ENCODE measurements around the gene MACROD2.
A peak's percentile ranks its signal among the peaks of the same experiment; 100 is the strongest.

Gene MACROD2

GRCh38 chr20:14064333-14064732 lies 69.0 kb downstream of the MACROD2 start:
- DNase-seq, result no peak

GRCh38 chr20:14064921-14065320 lies 69.6 kb downstream of the MACROD2 start:
- DNase-seq, result no peak

- DNase-seq, result no peak
Measured at GRCh38 chr20:14065774-14066173, 70.5 kb downstream of the MACROD2 start.

GRCh38 chr20:14067603-14068002 lies 72.3 kb downstream of the MACROD2 start:
- DNase-seq, result no peak

- peak; percentile 56 for DNase-seq
Measured at GRCh38 chr20:14069796-14070195, 74.5 kb downstream of the MACROD2 start.

- DNase-seq, result no peak
Measured at GRCh38 chr20:14093652-14094051, 98.3 kb downstream of the MACROD2 start.

- DNase-seq, result no peak
Measured at GRCh38 chr20:14098261-14098660, 102.9 kb downstream of the MACROD2 start.

GRCh38 chr20:14113416-14113815 lies 118.1 kb downstream of the MACROD2 start:
- no peak for DNase-seq

GRCh38 chr20:14114065-14114704 lies 118.9 kb downstream of the MACROD2 start:
- DNase-seq, result no peak

GRCh38 chr20:14116037-14116436 lies 120.7 kb downstream of the MACROD2 start:
- DNase-seq, result no peak

GRCh38 chr20:14117768-14118167 lies 122.5 kb downstream of the MACROD2 start:
- DNase-seq, result no peak

- no peak for DNase-seq
Measured at GRCh38 chr20:14126856-14127255, 131.5 kb downstream of the MACROD2 start.

- DNase-seq, result no peak
Measured at GRCh38 chr20:14127514-14128223, 132.4 kb downstream of the MACROD2 start.

- no peak for DNase-seq
Measured at GRCh38 chr20:14134004-14134403, 138.7 kb downstream of the MACROD2 start.

GRCh38 chr20:14142171-14142570 lies 146.9 kb downstream of the MACROD2 start:
- DNase-seq, result no peak

- no peak for DNase-seq
Measured at GRCh38 chr20:14142964-14143627, 147.8 kb downstream of the MACROD2 start.

- no peak for DNase-seq
Measured at GRCh38 chr20:14148042-14148441, 152.7 kb downstream of the MACROD2 start.

- DNase-seq, result no peak
Measured at GRCh38 chr20:14155361-14155760, 160.0 kb downstream of the MACROD2 start.

GRCh38 chr20:14178528-14178927 lies 183.2 kb downstream of the MACROD2 start:
- DNase-seq, result no peak

- no peak for DNase-seq
Measured at GRCh38 chr20:14178952-14179351, 183.6 kb downstream of the MACROD2 start.

GRCh38 chr20:14189794-14190402 lies 194.6 kb downstream of the MACROD2 start:
- peak; percentile 10 for DNase-seq

- no peak for DNase-seq
Measured at GRCh38 chr20:14191559-14191958, 196.2 kb downstream of the MACROD2 start.

- no peak for DNase-seq
Measured at GRCh38 chr20:14193443-14193842, 198.1 kb downstream of the MACROD2 start.

GRCh38 chr20:14193885-14194284 lies 198.6 kb downstream of the MACROD2 start:
- no peak for DNase-seq

All from MV-4-11 (cell line).